Tibial artery (tissue), 4 donors: Measurements from ENCODE around the gene COP1.

ENCODE experiments used
- DNase-seq, 2 donors: peaks; one replicate each; pipeline ENCODE4 v3.0.0-alpha.2; 2019
- H3K27ac ChIP-seq, 2 donors: fragments of 200-600 bp; sonication (generic) in 1 of 2; 1 replicate in 1 of 2; 2 replicates in 1 of 2; pipeline ENCODE4 v1.5.1; 2018 to 2019; ENCODE audit warnings: mild to moderate bottlenecking in 1 of 2
- H3K27me3 ChIP-seq, 2 donors: fragments of 200-600 bp; sonication (generic) in 1 of 2; one replicate each; pipeline versions ENCODE4 v1.5.1 to v1.6.0; 2016 to 2019
- H3K36me3 ChIP-seq, 3 donors: fragments of 200-600 bp; sonication (generic) in 2 of 3; one replicate each; pipeline ENCODE4 v1.5.1; 2016 to 2019; ENCODE audit warnings: mild to moderate bottlenecking in 2 of 3
- H3K4me1 ChIP-seq, 4 donors: fragments of 200-600 bp; sonication (generic) in 2 of 4; 1 replicate in 3 of 4; 2 replicates in 1 of 4; pipeline ENCODE4 v1.5.1; 2016 to 2019
- H3K4me3 ChIP-seq, 2 donors: fragments of 200-600 bp; sonication (generic) in 1 of 2; 1 replicate in 1 of 2; 2 replicates in 1 of 2; pipeline ENCODE4 v1.5.1; 2018 to 2019; ENCODE audit warnings: mild to moderate bottlenecking in 2 of 2
- H3K9me3 ChIP-seq, 3 donors: fragments of 200-600 bp; sonication (generic) in 1 of 3; one replicate each; pipeline ENCODE4 v1.5.1; 2016 to 2019
- intact Hi-C: fragments of 100-400 bp; cut with DNase I; formaldehyde crosslinking; loops from one replicate; pipeline ENCODE4 v1.15.0; 2023; ENCODE audit warnings: low total_unique reads
- TF ChIP-seq, protein P1 (sequence below), 2 experiments: fragments of 200-600 bp in 1 of 2; fragments of 450-650 bp in 1 of 2; IDR thresholded peaks; one replicate each; pipeline ENCODE4 v1.5.1; 2017 to 2019; ENCODE audit warnings: antibody characterized with exemption in 2 of 2, mild to moderate bottlenecking in 1 of 2, moderate library complexity in 1 of 2

Gene COP1

DNA sequence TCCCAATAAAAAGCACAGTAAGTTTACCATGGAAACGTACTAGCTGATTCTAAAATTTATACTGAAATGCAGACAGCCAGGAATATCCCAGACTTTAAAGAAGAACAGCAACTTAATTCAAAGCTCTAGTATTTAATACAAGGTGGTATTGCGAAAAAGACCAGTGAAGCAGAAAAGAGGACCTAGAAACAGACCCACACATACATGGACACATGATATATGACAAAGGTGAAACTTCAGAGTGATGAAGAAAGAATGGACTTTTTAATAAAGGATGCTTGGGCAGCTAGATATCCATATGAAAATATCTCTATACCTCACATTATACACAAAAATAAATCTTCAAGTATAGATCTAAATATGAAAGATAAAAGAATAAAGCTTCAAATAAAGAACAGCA, 62.6 kb downstream of the COP1 start:
- Histone ChIP-seq H3K36me3 (peaks cover 3 to 14% (median 4%) of the 10 kb centered on the region in 3 donors), H3K4me3 (no peak overlapping the region), H3K27me3 (no peaks in the 10 kb centered on the region), H3K27ac (no peak overlapping the region), H3K9me3 (no peaks in the 10 kb centered on the region), H3K4me1 (no peaks in the 10 kb centered on the region)
- intact Hi-C loops = no loop called here
- no peak for DNase-seq
- TF ChIP-seq, protein P1, sequence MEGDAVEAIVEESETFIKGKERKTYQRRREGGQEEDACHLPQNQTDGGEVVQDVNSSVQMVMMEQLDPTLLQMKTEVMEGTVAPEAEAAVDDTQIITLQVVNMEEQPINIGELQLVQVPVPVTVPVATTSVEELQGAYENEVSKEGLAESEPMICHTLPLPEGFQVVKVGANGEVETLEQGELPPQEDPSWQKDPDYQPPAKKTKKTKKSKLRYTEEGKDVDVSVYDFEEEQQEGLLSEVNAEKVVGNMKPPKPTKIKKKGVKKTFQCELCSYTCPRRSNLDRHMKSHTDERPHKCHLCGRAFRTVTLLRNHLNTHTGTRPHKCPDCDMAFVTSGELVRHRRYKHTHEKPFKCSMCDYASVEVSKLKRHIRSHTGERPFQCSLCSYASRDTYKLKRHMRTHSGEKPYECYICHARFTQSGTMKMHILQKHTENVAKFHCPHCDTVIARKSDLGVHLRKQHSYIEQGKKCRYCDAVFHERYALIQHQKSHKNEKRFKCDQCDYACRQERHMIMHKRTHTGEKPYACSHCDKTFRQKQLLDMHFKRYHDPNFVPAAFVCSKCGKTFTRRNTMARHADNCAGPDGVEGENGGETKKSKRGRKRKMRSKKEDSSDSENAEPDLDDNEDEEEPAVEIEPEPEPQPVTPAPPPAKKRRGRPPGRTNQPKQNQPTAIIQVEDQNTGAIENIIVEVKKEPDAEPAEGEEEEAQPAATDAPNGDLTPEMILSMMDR (IDR thresholded peaks at IDR 0.05) = no peak

DNA sequence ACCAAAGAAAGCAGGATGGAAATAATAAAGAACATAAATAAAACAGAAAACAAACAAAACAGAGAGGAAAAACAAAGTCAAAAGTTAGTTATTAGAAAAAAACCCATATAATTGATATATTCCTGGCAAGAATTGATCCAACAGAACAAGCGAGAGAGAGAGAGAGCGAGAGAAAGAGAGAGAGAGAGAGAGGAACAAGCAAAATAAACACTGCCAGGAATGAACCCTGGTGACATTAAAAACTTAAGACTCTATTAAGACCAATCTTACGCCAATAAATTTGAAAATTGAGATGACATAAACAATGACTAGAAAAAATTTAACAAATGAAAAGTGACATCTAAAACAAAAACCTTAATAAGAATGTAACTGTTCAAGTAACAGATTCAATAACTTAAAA, 64.1 kb downstream of the COP1 start:
- H3K4me1 ChIP-seq = no peaks in the 10 kb centered on the region
- intact Hi-C loops = no loop called here
- H3K27ac ChIP-seq = no peak overlapping the region
- no peaks in the 10 kb centered on the region for H3K9me3 ChIP-seq
- no peak for DNase-seq
- peaks cover 3 to 14% (median 4%) of the 10 kb centered on the region in 3 donors for H3K36me3 ChIP-seq
- H3K27me3 ChIP-seq = no peaks in the 10 kb centered on the region
- TF ChIP-seq, protein P1 (IDR thresholded peaks at IDR 0.05) = no peak
- no peak overlapping the region for H3K4me3 ChIP-seq

DNA sequence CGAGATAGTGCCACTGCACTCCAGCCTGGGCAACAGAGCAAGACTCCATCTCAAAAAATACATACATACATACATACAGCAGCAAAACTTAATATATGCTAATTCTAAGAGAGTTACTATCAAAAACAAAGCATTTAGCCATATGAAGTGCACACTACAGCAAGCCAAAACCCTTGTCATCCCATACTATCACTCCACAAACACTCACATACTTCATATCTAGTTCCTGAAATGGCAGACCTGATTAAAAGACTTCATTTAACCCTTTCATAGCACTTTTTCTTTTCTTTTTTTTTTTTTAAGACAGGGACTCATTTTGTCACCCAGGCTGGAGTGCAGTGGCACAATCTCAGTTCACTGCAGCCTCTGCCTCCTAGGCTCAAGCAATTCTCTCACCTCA, 65.6 kb downstream of the COP1 start:
- no peaks in the 10 kb centered on the region for H3K9me3 ChIP-seq
- H3K4me1 ChIP-seq = peaks cover 0 to 3% (median 0%) of the 10 kb centered on the region in 4 donors
- peaks cover 0 to 13% (median 4%) of the 10 kb centered on the region in 3 donors for H3K36me3 ChIP-seq
- intact Hi-C loops = no loop called here
- H3K27me3 ChIP-seq = no peaks in the 10 kb centered on the region
- TF ChIP-seq, protein P1 (IDR thresholded peaks at IDR 0.05) = no peak
- no peak for DNase-seq
- no peak overlapping the region for H3K4me3 ChIP-seq
- no peak overlapping the region for H3K27ac ChIP-seq

DNA sequence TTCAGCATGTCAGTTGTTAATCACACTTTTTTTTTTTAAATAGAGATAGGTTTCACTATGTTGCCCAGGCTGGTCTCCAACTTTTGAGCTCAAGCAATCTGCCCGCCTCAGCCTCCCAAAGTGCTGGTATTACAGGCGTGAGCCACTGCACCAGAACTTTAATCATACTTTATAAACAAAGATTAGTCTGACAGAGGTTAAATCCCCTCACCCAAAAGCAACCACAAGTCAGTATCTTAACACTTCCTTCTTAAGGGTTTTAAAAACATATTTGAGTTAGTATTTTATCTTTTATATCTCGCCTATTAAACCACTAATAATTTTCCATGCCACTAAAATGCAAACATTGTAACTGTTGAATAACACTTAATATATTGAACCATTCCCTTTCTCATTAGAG, 70.2 kb downstream of the COP1 start:
- TF ChIP-seq, protein P1 (IDR thresholded peaks at IDR 0.05) = no peak

DNA sequence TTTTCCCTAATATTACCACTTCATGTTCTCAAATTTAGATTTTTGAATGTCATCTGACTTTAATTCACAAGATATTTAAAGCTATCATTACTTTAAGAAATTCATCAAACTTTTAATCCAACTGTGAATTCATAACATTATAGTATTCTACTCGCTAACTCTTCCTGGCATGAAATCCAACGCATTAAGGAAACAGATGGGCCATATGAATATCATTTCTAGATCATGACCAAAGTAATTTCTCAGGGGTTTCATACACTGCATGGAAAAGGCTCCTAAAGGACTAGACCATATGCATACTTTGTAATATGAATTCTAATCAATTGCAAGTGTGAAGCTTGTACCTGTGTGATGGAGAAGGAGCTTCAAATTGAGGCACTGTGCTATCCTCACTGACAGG, 72.4 kb downstream of the COP1 start:
- H3K27ac ChIP-seq = no peak overlapping the region
- intact Hi-C loops = no loop called here
- TF ChIP-seq, protein P1 (IDR thresholded peaks at IDR 0.05) = no peak
- no peak overlapping the region for H3K4me3 ChIP-seq
- no peaks in the 10 kb centered on the region for H3K9me3 ChIP-seq
- H3K27me3 ChIP-seq = no peaks in the 10 kb centered on the region
- no peak for DNase-seq
- peaks cover 0 to 10% (median 0%) of the 10 kb centered on the region in 4 donors for H3K4me1 ChIP-seq
- no peaks in the 10 kb centered on the region for H3K36me3 ChIP-seq

More for the DNA sequence above, 70.2 kb downstream of the COP1 start:
- Histone ChIP-seq H3K27ac (no peak overlapping the region), H3K27me3 (no peaks in the 10 kb centered on the region), H3K4me3 (no peak overlapping the region), H3K36me3 (no peaks in the 10 kb centered on the region), H3K4me1 (peaks cover 0 to 10% (median 0%) of the 10 kb centered on the region in 4 donors), H3K9me3 (no peaks in the 10 kb centered on the region)
- no peak for DNase-seq
- intact Hi-C loops = no loop called here

DNA sequence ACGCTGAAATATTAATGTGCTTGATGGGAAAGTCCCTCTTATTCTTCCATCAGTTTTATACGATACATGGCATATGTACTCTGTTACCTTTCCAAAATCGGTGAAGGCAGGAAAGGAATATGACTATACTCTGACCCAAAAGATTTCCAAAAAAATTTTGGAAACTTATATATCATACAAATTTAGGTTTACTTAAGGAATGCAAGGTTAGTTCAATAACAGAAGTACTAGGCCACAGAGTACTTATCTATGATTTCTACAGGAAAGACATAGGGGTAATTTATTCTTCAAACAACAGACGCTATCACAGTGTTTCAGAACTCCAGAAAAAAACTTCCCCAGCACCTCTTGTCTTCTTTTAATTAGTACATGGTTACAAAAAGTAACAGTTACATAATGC, 84.8 kb downstream of the COP1 start:
- peaks cover 0 to 17% (median 3%) of the 10 kb centered on the region in 3 donors for H3K9me3 ChIP-seq
- H3K27ac ChIP-seq = no peak overlapping the region
- intact Hi-C loops = no loop called here
- DNase-seq = no peak
- TF ChIP-seq, protein P1 (IDR thresholded peaks at IDR 0.05) = no peak
- no peaks in the 10 kb centered on the region for H3K27me3 ChIP-seq
- H3K4me1 ChIP-seq = no peaks in the 10 kb centered on the region
- no peak overlapping the region for H3K4me3 ChIP-seq
- H3K36me3 ChIP-seq = peaks cover 0 to 25% (median 0%) of the 10 kb centered on the region in 3 donors
